D721Med (cell line): Measurements from ENCODE around the gene ANGPTL8.

ENCODE experiments used
- DNase-seq: peaks from one replicate; pipeline ENCODE4 v3.0.0; 2011; ENCODE audit warnings: low spot score; ENCODE audit not compliant: insufficient read length
- FAIRE-seq: peaks from 2 replicates; lab custom pipeline; 2011; peaks lifted over from hg19 to GRCh38; lab: Jason Lieb, UNC
- CTCF ChIP-seq: IDR thresholded peaks from 2 replicates; pipeline ENCODE4 v1.5.1; 2012; ENCODE audit warnings: mild to moderate bottlenecking, control low read depth; ENCODE audit not compliant: insufficient read depth; ENCODE audit errors: missing control alignments

The ANGPTL8 gene

GRCh38 chr19:11291415-11291814 lies 52.0 kb downstream of the ANGPTL8 start:
- FAIRE-seq (no peak), DNase-seq (no peak)
- TF ChIP-seq CTCF = no peak
